GM19438 (cell line): Measurements from ENCODE around the gene IGSF10.
"Not testable (repeated sequence)": the region's sequence is repeated elsewhere in the genome, so short reads cannot be mapped to it uniquely, and the experiment has no call there.

Experiments
- ATAC-seq: cut with Tn5 transposase; IDR thresholded peaks from one replicate; pipeline ENCODE4 v1.9.1; 2021; ENCODE audit warnings: low read depth; ENCODE audit not compliant: unreplicated experiment

Gene IGSF10, protein sequence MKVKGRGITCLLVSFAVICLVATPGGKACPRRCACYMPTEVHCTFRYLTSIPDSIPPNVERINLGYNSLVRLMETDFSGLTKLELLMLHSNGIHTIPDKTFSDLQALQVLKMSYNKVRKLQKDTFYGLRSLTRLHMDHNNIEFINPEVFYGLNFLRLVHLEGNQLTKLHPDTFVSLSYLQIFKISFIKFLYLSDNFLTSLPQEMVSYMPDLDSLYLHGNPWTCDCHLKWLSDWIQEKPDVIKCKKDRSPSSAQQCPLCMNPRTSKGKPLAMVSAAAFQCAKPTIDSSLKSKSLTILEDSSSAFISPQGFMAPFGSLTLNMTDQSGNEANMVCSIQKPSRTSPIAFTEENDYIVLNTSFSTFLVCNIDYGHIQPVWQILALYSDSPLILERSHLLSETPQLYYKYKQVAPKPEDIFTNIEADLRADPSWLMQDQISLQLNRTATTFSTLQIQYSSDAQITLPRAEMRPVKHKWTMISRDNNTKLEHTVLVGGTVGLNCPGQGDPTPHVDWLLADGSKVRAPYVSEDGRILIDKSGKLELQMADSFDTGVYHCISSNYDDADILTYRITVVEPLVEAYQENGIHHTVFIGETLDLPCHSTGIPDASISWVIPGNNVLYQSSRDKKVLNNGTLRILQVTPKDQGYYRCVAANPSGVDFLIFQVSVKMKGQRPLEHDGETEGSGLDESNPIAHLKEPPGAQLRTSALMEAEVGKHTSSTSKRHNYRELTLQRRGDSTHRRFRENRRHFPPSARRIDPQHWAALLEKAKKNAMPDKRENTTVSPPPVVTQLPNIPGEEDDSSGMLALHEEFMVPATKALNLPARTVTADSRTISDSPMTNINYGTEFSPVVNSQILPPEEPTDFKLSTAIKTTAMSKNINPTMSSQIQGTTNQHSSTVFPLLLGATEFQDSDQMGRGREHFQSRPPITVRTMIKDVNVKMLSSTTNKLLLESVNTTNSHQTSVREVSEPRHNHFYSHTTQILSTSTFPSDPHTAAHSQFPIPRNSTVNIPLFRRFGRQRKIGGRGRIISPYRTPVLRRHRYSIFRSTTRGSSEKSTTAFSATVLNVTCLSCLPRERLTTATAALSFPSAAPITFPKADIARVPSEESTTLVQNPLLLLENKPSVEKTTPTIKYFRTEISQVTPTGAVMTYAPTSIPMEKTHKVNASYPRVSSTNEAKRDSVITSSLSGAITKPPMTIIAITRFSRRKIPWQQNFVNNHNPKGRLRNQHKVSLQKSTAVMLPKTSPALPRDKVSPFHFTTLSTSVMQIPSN (N-terminal part only)

DNA sequence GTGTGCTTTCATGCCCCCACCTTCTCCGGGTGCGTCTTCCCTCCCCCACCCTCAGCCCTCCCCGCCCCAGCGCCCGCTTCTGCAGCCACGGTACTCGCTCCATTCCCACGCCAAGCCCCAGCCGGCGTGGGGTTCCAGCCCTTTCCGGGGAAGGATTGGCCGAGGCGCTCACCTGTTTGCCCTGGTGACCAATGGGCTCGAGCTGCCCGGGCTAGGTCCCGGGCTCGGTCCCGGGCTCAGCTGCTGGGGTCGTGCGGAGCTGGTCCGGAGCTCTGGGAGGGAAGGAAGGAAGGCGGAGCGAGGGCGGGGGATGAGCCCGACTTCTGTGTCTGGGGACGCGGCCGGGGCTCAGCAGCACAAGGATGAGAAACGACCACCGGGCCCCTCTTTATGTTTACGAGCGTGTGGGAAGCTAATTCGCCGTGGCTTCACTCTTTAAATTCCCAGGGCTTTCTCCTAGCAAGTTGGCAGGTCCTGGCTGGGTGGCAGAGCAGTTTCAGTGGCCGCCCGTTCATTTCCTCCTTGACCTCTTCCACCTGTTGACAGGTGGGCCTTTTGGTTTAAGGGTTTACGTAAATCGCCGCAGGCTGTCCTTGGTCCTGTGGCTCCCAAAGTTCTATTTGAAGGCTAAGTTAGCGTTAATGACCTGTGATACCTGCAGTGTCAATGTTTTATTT is at the start of gene IGSF10:
Gene IGSF10 (minus strand): TSS at position 288 of the 677 bp plus-strand sequence. CDS start 2,352 bp downstream, outside the sequence.
- no peak for ATAC-seq

DNA sequence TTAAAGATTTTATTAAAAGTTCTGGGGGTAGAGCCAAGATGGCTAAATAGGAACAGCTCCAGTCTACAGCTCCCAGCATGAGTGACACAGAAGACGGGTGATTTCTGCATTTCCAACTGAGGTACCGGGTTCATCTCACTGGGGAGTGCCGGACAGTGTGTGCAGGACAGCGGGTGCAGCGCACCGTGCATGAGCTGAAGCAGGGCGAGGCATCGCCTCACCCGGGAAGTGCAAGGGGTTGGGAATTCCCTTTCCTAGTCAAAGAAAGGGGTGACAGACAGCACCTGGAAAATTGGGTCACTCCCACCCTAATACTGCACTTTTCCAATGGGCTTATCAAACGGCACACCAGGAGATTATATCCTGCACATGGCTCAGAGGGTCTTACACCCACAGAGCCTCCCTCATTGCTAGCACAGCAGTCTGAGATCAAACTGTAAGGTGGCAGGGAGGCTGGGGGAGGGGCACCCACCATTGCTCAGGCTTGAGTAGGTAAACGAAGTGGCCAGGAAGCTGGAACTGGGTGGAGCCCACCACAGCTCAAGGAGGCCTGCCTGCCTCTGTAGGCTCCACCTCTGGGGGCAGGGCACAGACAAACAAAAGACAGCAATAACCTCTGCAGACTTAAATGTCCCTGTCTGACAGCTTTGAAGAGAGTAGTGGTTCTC is 48.7 kb upstream of the IGSF10 start:
- not testable (repeated sequence) for ATAC-seq

DNA sequence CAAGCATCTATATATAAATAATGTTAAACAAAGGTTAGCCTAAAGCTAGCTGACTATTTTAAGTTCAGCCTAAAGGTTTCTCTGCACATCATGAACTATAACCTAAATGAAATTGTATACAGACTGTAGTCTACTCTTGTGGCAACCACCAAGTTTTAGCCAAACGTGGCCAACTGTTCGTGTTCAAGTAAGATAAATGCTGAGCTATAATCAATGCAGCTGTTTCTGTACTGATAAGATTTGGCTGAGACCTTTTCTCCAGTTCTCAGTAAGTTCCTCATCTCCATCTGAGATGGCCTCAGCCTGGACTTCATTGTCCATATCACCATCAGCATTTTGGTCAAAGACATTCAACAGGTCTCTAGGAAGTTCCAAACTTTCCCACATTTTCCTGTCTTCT is 43.7 kb upstream of the IGSF10 start:
- ATAC-seq, result no peak

DNA sequence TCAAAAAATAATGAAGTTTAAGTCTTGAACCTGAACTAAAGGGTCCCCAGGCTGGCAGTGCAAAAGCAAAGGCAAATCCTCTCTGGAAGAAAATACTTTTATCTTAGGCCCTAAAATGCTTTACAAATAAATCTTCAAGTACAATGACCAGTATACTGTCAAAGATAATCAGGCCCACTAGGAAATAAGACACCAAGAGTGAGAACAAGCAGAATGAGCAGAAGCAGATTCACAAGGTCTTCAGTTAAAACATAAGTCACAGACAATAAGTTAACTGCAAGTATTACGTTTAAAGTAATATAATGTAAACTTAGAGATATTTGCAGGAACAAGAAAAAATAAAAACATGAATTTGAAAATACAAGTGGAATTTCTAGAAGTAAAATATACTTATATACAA is 42.2 kb upstream of the IGSF10 start:
- ATAC-seq, result no peak

DNA sequence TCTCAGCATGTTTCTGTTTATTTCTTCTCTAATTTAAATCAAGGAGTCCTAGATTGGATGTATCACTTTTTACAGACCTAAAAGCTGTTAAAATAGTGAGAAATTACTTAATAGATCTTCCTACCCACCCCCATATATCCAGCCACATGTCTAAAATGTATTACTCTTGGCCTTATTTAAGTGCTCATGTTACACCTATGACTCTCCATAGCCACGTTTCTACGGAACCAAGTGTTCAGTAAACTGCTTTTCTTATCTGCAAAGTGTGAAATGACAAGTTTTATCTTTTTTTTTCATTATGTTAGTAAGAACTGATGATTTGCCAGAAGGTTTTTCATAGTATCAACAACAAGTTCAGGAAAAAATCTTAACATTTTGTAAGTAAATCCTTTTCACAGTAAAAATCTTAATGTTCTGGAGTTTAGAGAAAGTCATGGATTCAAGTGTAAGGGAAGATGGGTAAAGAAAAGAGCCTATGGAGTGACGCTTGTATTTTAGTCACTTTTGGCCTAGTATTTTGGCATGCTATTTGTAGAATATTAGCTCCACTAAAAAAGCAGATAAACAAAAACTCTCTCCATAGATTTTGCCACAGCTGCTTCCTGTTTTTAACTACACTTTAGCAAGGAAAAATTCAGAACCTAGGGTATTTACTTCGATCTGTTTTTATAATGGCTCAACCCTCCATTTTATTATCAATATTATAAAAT is 41.2 kb upstream of the IGSF10 start:
- ATAC-seq, result no peak

DNA sequence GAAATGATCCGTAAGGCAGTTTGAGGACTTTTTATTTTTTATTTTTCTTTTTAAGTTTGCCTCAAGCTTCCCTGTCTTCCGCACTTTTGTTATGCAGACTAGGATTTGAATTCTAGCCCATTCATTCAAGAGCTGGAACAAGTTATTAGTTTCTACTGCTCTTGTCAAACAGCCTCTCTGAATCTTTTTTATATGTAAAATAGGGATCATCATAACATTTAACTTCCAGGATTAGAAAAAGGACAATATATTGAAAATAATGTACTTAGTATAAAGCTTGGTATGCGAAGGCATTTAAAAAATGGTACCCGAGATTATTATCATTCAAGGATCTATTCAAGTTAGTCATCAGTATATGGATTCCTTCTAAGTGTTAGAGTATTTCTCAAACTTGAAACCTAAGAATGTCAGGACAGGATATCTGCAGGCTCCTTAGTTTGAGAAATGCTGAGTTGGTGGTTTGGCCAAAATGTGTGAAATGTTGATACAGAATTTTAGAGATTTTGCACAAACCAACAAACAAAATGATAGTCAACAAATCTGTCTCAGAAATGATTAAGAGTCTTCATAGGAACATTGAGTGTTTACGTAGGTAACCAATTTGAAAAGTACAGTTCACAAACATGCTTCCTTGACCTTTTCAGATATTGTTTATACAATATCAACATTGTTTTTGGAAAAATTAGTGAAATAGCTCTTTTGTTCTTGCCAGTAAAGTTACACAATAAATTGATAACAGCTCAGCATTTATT is 40.5 kb upstream of the IGSF10 start:
- ATAC-seq, result no peak

DNA sequence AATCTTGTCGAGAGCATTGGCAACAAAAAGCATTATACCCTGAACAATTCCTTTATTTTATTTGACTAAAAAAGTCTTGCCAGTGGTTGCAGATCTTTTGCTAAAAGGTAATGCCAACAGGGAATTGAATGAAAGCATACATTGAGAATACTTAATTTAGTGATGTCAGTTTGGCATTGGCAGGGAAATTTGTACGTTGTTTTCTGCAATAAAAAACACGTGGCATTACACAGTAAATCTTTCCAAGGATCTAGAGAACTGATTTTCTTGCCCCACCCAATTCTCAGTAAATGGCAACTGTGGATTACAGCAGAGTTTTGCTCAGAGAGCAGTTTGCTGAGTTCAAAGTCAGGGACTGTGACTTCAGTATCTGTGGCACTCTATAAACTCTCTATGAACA is 38.3 kb upstream of the IGSF10 start:
- ATAC-seq, result no peak

DNA sequence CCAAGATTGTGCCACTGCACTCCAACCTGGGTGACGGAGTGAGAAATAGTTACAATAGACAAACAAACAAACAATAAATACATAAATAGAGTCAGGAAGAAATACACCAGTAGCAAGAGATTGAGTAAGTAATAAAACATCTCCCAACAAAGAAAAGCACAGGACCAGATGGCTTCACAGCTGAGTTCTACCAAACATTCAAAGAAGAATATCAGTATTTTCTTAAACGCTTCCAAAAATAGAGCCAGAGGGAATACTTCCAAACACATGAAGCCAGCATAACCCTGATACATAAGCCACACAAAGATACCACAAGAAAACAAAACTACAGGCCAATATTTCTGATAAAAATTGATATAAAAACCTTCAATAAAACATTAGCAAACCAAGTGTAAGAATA is 30.7 kb upstream of the IGSF10 start:
- no peak for ATAC-seq

DNA sequence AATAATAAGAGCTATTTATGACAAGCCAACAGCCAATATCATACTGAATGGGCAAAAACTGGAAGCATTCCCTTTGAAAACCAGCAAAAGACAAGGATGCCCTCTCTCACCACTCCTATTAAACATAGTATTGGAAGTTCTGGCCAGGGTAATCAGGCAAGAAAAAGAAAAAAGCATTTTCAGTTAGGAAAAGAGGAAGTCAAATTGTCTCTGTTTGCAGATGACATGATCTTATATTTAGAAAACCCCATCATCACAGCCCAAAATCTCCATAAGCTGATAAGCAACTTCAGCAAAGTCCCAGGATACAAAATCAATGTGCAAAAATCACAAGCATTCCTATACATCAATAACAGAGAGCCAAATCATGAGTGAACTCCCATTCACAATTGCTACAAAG is 27.0 kb upstream of the IGSF10 start:
- not testable (repeated sequence) for ATAC-seq

DNA sequence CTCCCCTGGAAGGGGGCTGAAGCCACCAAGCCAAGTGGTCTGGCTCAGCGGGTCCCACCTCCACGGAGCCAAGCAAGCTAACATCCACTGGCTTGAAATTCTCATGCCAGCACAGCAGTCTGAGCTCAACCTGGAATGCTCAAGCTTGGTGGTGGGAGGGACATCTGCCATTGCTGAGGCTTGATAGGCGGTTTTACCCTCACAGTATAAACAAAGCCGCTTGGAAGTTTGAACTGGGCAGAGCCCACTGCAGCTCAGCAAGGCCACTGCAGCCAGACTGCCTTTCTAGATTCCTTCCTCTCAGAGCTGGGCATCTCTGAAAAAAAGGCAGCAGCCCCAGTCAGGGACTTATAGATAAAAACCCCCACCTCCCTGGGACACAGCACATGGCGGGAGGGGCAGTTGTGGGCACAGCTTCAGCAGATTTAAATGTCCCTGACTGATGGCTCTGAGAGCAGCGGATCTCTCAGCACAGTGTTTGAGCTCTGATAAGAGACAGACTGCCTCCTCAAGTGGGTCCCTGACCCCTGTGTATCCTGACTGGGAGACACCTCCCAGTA is 23.2 kb upstream of the IGSF10 start:
- no peak for ATAC-seq

DNA sequence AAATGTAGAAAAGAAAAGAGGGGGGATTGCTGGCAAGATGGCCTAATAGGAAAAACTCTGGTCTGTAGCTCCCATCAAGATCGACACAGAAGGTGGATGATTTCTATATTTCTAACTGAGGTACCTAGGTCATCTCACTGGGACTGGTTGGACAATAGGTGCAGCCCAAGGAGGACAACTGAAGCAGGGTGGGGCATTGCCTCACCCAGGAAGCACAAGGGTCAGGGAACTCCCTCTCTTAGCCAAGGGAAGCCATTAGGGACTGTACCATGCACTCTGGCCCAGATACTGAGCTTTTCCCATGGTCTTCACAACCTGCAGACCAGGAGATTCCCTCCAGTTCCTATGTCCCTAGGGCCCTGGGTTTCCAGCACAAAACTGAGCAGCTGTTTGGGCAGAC is 22.6 kb upstream of the IGSF10 start:
- no peak for ATAC-seq

DNA sequence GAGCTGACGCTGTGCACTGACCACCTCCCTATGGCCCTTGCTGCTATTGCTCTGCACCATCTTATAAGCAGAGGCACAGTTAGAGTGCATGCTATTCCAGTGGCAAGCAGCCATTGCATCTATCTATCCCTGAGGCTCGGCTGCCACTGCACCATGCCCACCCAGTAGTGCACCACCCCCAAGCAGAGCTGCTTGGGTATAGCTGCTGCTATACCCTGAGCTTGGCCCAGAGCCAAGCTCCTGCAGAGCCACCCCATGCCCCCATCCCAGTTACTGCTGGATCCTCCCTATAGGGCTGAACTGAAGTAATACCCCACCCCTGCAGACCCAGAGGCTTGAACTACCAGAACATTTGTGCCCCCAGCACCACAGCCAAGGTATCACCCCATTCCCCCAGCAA is 19.6 kb upstream of the IGSF10 start:
- no peak for ATAC-seq

DNA sequence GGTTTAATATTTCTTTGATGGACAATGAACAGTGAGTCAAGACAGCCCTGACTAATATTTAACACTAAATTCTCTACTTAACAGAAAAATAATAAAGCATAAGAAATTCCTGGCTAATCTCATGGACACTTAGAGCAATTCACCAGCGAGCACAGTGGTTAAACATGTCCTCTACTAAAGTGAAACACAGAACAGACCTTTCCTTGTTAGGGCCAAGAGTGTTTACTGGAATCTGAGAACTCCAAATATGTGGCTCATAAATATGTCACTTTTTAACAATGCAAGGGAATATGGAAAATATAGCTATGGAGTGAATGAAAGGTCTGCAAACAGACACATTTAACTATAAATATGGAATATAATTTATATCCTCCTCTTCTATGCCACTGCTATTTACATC is 18.6 kb upstream of the IGSF10 start:
- no peak for ATAC-seq

DNA sequence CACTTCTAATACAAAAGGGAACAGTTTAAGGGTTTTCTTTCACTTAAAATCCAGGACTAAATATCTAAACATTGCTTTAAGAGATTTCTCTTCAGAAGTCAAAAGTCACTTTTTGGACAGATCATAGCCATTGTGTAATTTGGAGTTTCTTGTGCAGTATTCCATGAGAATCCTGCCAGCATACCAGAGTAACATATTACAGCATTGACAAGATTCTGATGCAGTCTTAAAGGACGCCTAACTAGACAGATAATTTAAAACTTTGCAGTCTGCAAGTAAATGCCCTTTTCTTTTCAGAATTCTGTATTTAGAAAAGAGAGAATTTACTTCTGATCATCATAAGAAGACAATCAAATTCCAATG is 17.5 kb upstream of the IGSF10 start:
- ATAC-seq, result no peak

DNA sequence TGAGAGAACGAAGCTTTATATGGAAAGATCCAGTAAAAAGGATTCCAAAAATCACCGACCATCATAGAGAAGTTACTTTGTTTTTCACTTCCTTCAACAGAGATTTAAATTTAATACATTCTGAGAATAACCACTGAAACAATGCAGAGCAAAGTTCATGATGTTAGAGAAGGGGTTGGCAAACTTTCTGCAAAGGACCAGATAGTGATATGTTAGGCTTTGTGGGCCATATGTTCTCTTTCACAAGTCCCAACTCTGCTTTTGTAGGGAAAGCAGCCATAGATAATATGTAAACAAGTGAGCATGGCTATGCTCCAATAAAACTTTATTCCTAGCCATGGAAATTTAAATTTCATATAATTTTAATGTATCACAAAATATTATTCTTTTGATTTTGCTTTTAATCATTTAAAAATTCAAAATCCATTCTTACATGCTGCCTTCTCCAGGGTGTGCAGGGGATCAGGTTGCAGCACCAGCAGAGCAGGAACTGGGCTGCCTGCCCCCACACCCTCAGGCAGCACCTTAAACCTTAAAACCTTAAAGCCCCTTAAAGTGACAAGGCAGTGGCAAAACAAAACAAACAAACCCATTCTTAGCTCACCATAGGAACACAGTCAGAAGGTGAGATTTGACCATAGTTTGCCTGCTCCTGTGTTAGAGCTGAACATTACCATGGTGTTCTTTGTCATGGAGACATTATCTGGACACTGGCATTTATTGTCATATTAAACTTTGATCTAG is 16.9 kb upstream of the IGSF10 start:
- ATAC-seq, result no peak

DNA sequence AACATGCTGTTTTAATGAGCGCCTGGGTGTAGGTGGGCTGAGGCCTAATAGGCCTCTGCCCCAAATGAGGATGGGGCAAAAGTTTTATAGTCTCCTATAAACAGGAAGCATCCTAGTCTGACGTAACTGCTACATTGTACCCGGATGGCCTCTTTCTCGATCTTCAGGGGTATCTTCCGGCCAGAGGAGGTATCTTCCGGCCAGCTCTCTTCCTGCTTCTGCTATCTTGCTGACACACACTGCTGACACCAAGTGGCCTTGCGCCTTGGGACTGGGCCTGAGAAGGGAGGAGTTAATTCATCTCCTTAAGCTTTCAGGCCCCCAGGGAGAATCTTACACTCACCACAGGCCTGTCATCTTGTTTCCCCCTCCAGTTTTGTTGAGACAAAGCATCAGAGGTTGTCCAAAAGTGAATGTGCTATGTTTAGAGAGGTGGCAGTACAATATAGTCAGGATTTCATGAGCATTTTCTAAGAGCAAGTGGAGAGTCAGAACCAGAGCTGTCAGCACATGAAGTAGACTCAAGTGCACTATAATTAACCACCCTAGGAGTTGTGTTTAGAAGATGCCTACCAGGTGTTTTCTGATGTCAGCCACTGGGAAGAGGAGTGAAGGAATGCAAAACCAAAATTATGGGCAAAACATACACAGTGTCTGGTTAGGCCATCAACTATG is 15.6 kb upstream of the IGSF10 start:
- no peak for ATAC-seq

DNA sequence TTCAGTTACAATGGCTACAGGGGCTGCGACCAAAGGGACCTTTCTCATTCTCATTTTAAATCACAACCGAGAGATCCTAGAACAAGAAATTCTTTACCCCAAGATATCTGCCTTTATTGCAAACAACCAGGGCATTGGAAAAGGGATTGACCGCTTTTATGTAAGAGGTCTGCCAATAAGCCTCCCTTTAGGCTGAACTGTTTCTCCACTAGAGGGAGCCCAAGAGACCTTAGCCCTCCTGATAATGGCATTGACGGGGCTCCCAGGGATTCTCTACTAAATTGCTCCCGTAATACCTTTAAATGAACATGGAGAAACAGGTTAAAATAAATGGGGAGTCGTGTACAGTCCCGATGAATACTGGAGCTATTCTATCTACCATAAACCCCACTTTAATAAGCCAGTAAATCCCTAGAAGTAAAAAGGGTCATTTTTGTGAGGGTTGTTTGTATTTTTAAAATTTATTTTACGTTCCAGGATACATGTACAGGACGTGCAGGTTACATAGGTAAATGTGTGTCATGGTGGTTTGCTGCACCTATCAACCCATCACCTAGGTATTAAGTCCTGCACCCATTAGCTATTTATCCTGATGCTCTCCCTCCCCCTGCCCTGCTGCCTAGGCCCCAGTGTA is 7.5 kb upstream of the IGSF10 start:
- ATAC-seq, result peak; percentile 76
